SK-N-SH (cell line): ENCODE measurements around the gene SCAMP5. TPM values are rescaled to one million over a fixed set of nuclear protein-coding genes. Genes with fewer than 3 reads are reported as not detected.

Source experiments
- CTCF ChIA-PET: fragments of 300-600, 350-600 bp; formaldehyde crosslinking; extraction: SDS; loops from one replicate; lab custom pipeline; 2021; lab: Yijun Ruan, JAX
- POLR2A ChIA-PET: fragments of 350-600 bp; sonication (Branson Sonifier 250); formaldehyde crosslinking; extraction: SDS; loops from one replicate; lab custom pipeline; 2020; ENCODE audit warnings: antibody characterized with exemption, inconsistent platforms; lab: Yijun Ruan, JAX
- DNase-seq: peaks from one replicate; pipeline ENCODE4 v3.0.0; 2012
- H2AFZ ChIP-seq: fragments of 200-600 bp; sonication (generic); 2 replicates; pipeline ENCODE4 v1.8.1; 2016; ENCODE audit warnings: antibody characterized with exemption, mild to moderate bottlenecking, low read depth
- H3F3A ChIP-seq: fragments of 200-600 bp; sonication (generic); replicated peaks from 2 replicates; pipeline ENCODE3; 2016; ENCODE audit warnings: antibody characterized with exemption, mild to moderate bottlenecking; ENCODE audit not compliant: insufficient read depth
- H3K27ac ChIP-seq, 2 experiments: fragments of 200-500 bp in 1 of 2; fragments of 200-600 bp in 1 of 2; sonication (Bioruptor generic) in 1 of 2; sonication (generic), shearing (Covaris generic) in 1 of 2; 2 replicates each; pipeline versions ENCODE4 v1.5.1 to v1.6.1; 2014 to 2016; ENCODE audit warnings: low read depth in 2 of 2, inconsistent platforms in 1 of 2, low read length in 1 of 2, mild to moderate bottlenecking in 1 of 2, mixed read lengths in 1 of 2
- H3K27me3 ChIP-seq: fragments of 200-600 bp; sonication (generic), shearing (Covaris generic); 2 replicates; pipeline ENCODE4 v1.6.1; 2016; ENCODE audit warnings: mixed run types; ENCODE audit not compliant: insufficient read depth
- H3K36me3 ChIP-seq, 2 experiments: fragments of 200-500 bp in 1 of 2; fragments of 200-600 bp in 1 of 2; sonication (Bioruptor generic) in 1 of 2; sonication (generic) in 1 of 2; replicated peaks in 1 of 2; 2 replicates each; pipeline versions ENCODE3 to v1.5.1; 2014 to 2016; ENCODE audit warnings: low read length in 1 of 2, mild to moderate bottlenecking in 1 of 2; ENCODE audit not compliant: insufficient read depth in 2 of 2, control insufficient read depth in 1 of 2
- H3K4me1 ChIP-seq, 2 experiments: fragments of 200-500 bp in 1 of 2; fragments of 200-600 bp in 1 of 2; sonication (Bioruptor generic) in 1 of 2; sonication (generic), shearing (Covaris generic) in 1 of 2; 2 replicates each; pipeline versions ENCODE4 v1.5.1 to v1.6.1; 2014 to 2016; ENCODE audit warnings: low read depth in 1 of 2, low read length in 1 of 2, mixed run types in 1 of 2; ENCODE audit not compliant: insufficient read depth in 2 of 2, control insufficient read depth in 1 of 2
- H3K4me2 ChIP-seq: fragments of 200-600 bp; sonication (generic), shearing (Covaris generic); 2 replicates; pipeline ENCODE4 v1.6.1; 2017; ENCODE audit warnings: mixed run types
- H3K4me3 ChIP-seq, 2 experiments: fragments of 200-500 bp in 1 of 2; fragments of 200-600 bp in 1 of 2; sonication (Bioruptor generic) in 1 of 2; sonication (generic), shearing (Covaris generic) in 1 of 2; 2 replicates each; pipeline versions ENCODE4 v1.5.1 to v1.8.1; 2014 to 2016; ENCODE audit warnings: low read depth in 2 of 2, inconsistent platforms in 1 of 2, low read length in 1 of 2, mild to moderate bottlenecking in 1 of 2, mixed read lengths in 1 of 2, moderate library complexity in 1 of 2
- H3K79me2 ChIP-seq: fragments of 200-600 bp; sonication (generic); 2 replicates; pipeline ENCODE4 v1.8.1; 2017; ENCODE audit warnings: mild to moderate bottlenecking; ENCODE audit not compliant: insufficient read depth
- H3K9ac ChIP-seq: fragments of 200-600 bp; sonication (generic); 2 replicates; pipeline ENCODE4 v1.6.1; 2017; ENCODE audit warnings: mixed run types
- H3K9me2 ChIP-seq: fragments of 200-600 bp; sonication (generic); 2 replicates; pipeline ENCODE4 v1.6.1; 2017; ENCODE audit warnings: mixed run types
- H3K9me3 ChIP-seq: fragments of 200-600 bp; sonication (generic); 2 replicates; pipeline ENCODE4 v1.6.1; 2017; ENCODE audit warnings: mixed run types, mild to moderate bottlenecking, moderate library complexity
- H4K20me1 ChIP-seq: fragments of 200-600 bp; sonication (generic); 2 replicates; pipeline ENCODE4 v1.6.1; 2017; ENCODE audit warnings: mild to moderate bottlenecking, mixed run types; ENCODE audit not compliant: insufficient read depth
- ELF1 ChIP-seq: IDR thresholded peaks from 2 replicates; pipeline ENCODE4 v1.4.0; 2012
- EZH2phosphoT487 ChIP-seq: fragments of 200-600 bp; sonication (generic); IDR thresholded peaks from 2 replicates; pipeline ENCODE4 v1.6.1; 2017; ENCODE audit warnings: low read depth, mixed run types, mild to moderate bottlenecking, antibody characterized with exemption, moderate library complexity, borderline replicate concordance
- FOSL2 ChIP-seq: IDR thresholded peaks from 2 replicates; pipeline ENCODE4 v1.4.0; 2012; ENCODE audit warnings: low read depth, mild to moderate bottlenecking, moderate library complexity, borderline replicate concordance
- FOXM1 ChIP-seq: IDR thresholded peaks from 2 replicates; pipeline ENCODE4 v1.4.0; 2012; ENCODE audit warnings: low read depth, mild to moderate bottlenecking
- GABPA ChIP-seq: IDR thresholded peaks from 2 replicates; pipeline ENCODE4 v1.4.0; 2012; ENCODE audit warnings: low read depth, mild to moderate bottlenecking
- JUND ChIP-seq: IDR thresholded peaks from 2 replicates; pipeline ENCODE4 v1.4.0; 2012
- PBX3 ChIP-seq: IDR thresholded peaks from 2 replicates; pipeline ENCODE4; 2012
- POLR2AphosphoS5 ChIP-seq: IDR thresholded peaks from 2 replicates; pipeline ENCODE4 v1.6.1; 2012; ENCODE audit warnings: low read depth, low read length
- RCOR1 ChIP-seq: fragments of 150-350 bp; IDR thresholded peaks from 2 replicates; pipeline ENCODE4 v1.6.1; 2017; ENCODE audit warnings: antibody characterized with exemption, low read length
- REST ChIP-seq: IDR thresholded peaks from 2 replicates; pipeline ENCODE4 v1.6.1; 2012; ENCODE audit warnings: mild to moderate bottlenecking, low read depth, low read length, moderate library complexity
- SIN3A ChIP-seq: IDR thresholded peaks from 2 replicates; pipeline ENCODE4 v1.6.1; 2012; ENCODE audit warnings: low read depth, mild to moderate bottlenecking, low read length, moderate library complexity, borderline replicate concordance
- SMC3 ChIP-seq: IDR thresholded peaks from 2 replicates; pipeline ENCODE4 v1.6.1; 2012; ENCODE audit warnings: low read depth, low read length, improper control_type of control experiment
- TAF1 ChIP-seq: IDR thresholded peaks from 2 replicates; pipeline ENCODE4 v1.6.1; 2012; ENCODE audit warnings: low read depth, mild to moderate bottlenecking, low read length, moderate library complexity, borderline replicate concordance
- TEAD4 ChIP-seq: IDR thresholded peaks from 2 replicates; pipeline ENCODE4 v1.4.0; 2012; ENCODE audit warnings: mild to moderate bottlenecking, borderline replicate concordance; ENCODE audit not compliant: insufficient read depth
- USF1 ChIP-seq: IDR thresholded peaks from 2 replicates; pipeline ENCODE4 v1.4.0; 2012; ENCODE audit warnings: low read depth, borderline replicate concordance
- USF2 ChIP-seq: fragments of 150-350 bp; IDR thresholded peaks from 2 replicates; pipeline ENCODE4 v1.6.1; 2017; ENCODE audit warnings: antibody characterized with exemption, low read length, low read depth, borderline replicate concordance
- WGBS: methylation state at CpG from one replicate; pipeline ENCODE4 v1.1.6; 2017; ENCODE audit warnings: low lambda C conversion rate; 5-methylcytosine and 5-hydroxymethylcytosine counted together
- polyA plus RNA-seq, 3 experiments: library from polyadenylated mRNA; depleted of rRNA; stranded (reverse); fragments of >200 nt; gene quantifications; 2 replicates each; pipeline ENCODE4 v1.2.3, GENCODE V29; 2012

Gene SCAMP5
- polyA plus RNA-seq, 1 of the 3 experiments (the other 2 are of a cell fraction): 27.9 TPM

GRCh38 chr15:74978077-74978476, 17.3 kb upstream of the SCAMP5 start:
- WGBS: 94% methylated on average over 1 of the region's 1 CpG
- Histone ChIP-seq H3F3A (peaks cover 5% of the 10 kb centered on the region), H4K20me1 (no peaks in the 10 kb centered on the region), H3K9me3 (no peaks in the 10 kb centered on the region), H3K4me1 (peaks cover 0 to 4% of the 10 kb centered on the region in 2 experiments; a peak in 1 of 4 replicates), H3K79me2 (no peaks in the 10 kb centered on the region), H3K4me2 (no peak overlapping the region), H3K27ac (no peak overlapping the region), H3K27me3 (no peaks in the 10 kb centered on the region), H3K4me3 (no peak overlapping the region), H3K9me2 (no peaks in the 10 kb centered on the region), H3K9ac (no peak overlapping the region), H2AFZ (no peak overlapping the region), H3K36me3 (no peaks in the 10 kb centered on the region)
- ChIA-PET POLR2A (interaction anchor here (2.2 kb wide), 1 partner anchor 21 kb away, joined by 8 read pairs; the partner anchor contains the start of gene RPP25), CTCF (interaction anchor here (0.7 to 1.4 kb wide), 5 partner anchors 10 to 45 kb away, joined by 3 to 9 read pairs (median 3); partner anchors contain the start of gene PPCDC)
- DNase-seq: no peak
- TF ChIP-seq TAF1 (no peak), EZH2phosphoT487 (no peak), USF2 (no peak), FOXM1 (no peak), PBX3 (no peak), REST (no peak), SIN3A (no peak), TEAD4 (no peak), GABPA (no peak), SMC3 (no peak)

- no peaks in the 10 kb centered on the region for H3K9me2 ChIP-seq
- peaks cover 0 to 4% of the 10 kb centered on the region in 2 experiments; a peak in 1 of 4 replicates for H3K4me1 ChIP-seq
- H3K9ac ChIP-seq: no peak overlapping the region
- no peaks in the 10 kb centered on the region for H3K79me2 ChIP-seq
- ChIA-PET CTCF (interaction anchor here (1.1 to 1.6 kb wide), 6 partner anchors 10 to 45 kb away, joined by 3 to 9 read pairs (median 3); partner anchors contain the start of gene PPCDC), POLR2A (interaction anchor here (2.2 kb wide), 1 partner anchor 21 kb away, joined by 8 read pairs; the partner anchor contains the start of gene RPP25)
- no peak overlapping the region for H3K27ac ChIP-seq
- H3K36me3 ChIP-seq: no peaks in the 10 kb centered on the region
- peaks cover 5% of the 10 kb centered on the region for H3F3A ChIP-seq
- TF ChIP-seq FOSL2 (peak; percentile 44; the same call in 1 of the 2 replicates), RCOR1 (no peak), EZH2phosphoT487 (no peak), ELF1 (no peak), USF2 (no peak), POLR2AphosphoS5 (no peak), JUND (peak; percentile 11; the same call in 1 of the 2 replicates), GABPA (no peak), USF1 (no peak)
- H3K4me3 ChIP-seq: no peak overlapping the region
- no peak overlapping the region for H3K4me2 ChIP-seq
- H3K9me3 ChIP-seq: no peaks in the 10 kb centered on the region
- H2AFZ ChIP-seq: no peak overlapping the region
- H4K20me1 ChIP-seq: no peaks in the 10 kb centered on the region
- 8% methylated on average over 3 of the region's 3 CpGs for WGBS
- H3K27me3 ChIP-seq: no peaks in the 10 kb centered on the region
- DNase-seq: no peak
Measured at GRCh38 chr15:74978503-74978902, 16.9 kb upstream of the SCAMP5 start.
